HEK293 (cell line): ENCODE results near the gene CASP10.

ENCODE experiments used
- CTCF ChIA-PET: fragments of 350-600 bp; formaldehyde crosslinking; extraction: SDS; loops from one replicate; lab custom pipeline; 2021; ENCODE audit warnings: antibody characterized with exemption; lab: Yijun Ruan, JAX
- POLR2A ChIA-PET: fragments of 300-600 bp; formaldehyde crosslinking; extraction: SDS; loops from one replicate; lab custom pipeline; 2020; ENCODE audit warnings: antibody characterized with exemption, inconsistent platforms; lab: Yijun Ruan, JAX
- H3K27ac ChIP-seq: fragments of 200-500 bp; sonication (Bioruptor generic); 2 replicates; pipeline ENCODE4 v1.5.1; 2014; ENCODE audit warnings: low read depth, low read length, control low read depth, inconsistent platforms; ENCODE audit errors: extremely low read depth
- H3K36me3 ChIP-seq, 2 experiments: fragments of 200-500 bp in 1 of 2; sonication (Bioruptor generic) in 1 of 2; 1 replicate in 1 of 2; 2 replicates in 1 of 2; pipeline ENCODE4 v1.5.1; 2014 to 2017; ENCODE audit warnings: inconsistent platforms in 2 of 2, low read length in 2 of 2; ENCODE audit not compliant: control insufficient read depth in 2 of 2, insufficient read depth in 1 of 2
- H3K4me1 ChIP-seq: fragments of 200-500 bp; sonication (Bioruptor generic); 2 replicates; pipeline ENCODE4 v1.5.1; 2014; ENCODE audit warnings: mild to moderate bottlenecking, low read length, inconsistent platforms; ENCODE audit not compliant: control insufficient read depth, insufficient read depth
- H3K4me3 ChIP-seq: 2 replicates; pipeline ENCODE4 v1.5.1; 2011; ENCODE audit warnings: low read depth, mild to moderate bottlenecking, control low read depth, low read length, moderate library complexity
- H3K9me3 ChIP-seq: fragments of 200-500 bp; sonication (Bioruptor generic); 2 replicates; pipeline ENCODE4 v1.5.1; 2014; ENCODE audit warnings: low read depth, low read length, inconsistent platforms; ENCODE audit not compliant: control insufficient read depth, insufficient read depth
- ATF2 ChIP-seq: fragments of 450-650 bp; formaldehyde crosslinking; IDR thresholded peaks from 2 replicates; pipeline ENCODE4 v1.5.1; 2016; ENCODE audit warnings: missing biosample characterization, missing genetic modification characterization, low read depth
- BCL11B ChIP-seq: fragments of 450-650 bp; formaldehyde crosslinking; IDR thresholded peaks from 2 replicates; pipeline ENCODE4 v1.5.1; 2016; ENCODE audit warnings: low read depth, missing biosample characterization, missing genetic modification characterization
- GFI1B ChIP-seq: fragments of 450-650 bp; formaldehyde crosslinking; IDR thresholded peaks from 2 replicates; pipeline ENCODE4 v1.5.1; 2016; ENCODE audit warnings: missing biosample characterization, missing genetic modification characterization
- GLIS1 ChIP-seq: fragments of 450-650 bp; formaldehyde crosslinking; IDR thresholded peaks from 2 replicates; pipeline ENCODE4 v1.5.1; 2016; ENCODE audit warnings: missing biosample characterization, missing genetic modification characterization
- HOXA7 ChIP-seq: sonication (generic); formaldehyde crosslinking; IDR thresholded peaks from 2 replicates; pipeline ENCODE4 v1.8.1; 2022; ENCODE audit warnings: missing genetic modification reagents, borderline replicate concordance
- KLF10 ChIP-seq: fragments of 450-650 bp; IDR thresholded peaks from 2 replicates; pipeline ENCODE4 v1.5.1; 2018; ENCODE audit warnings: missing biosample characterization, mild to moderate bottlenecking, missing genetic modification characterization
- KLF7 ChIP-seq: fragments of 450-650 bp; formaldehyde crosslinking; IDR thresholded peaks from 2 replicates; pipeline ENCODE4 v1.5.1; 2016; ENCODE audit warnings: missing biosample characterization, missing genetic modification characterization, borderline replicate concordance
- SETDB1 ChIP-seq: IDR thresholded peaks from one replicate; pipeline ENCODE4 v1.6.1; 2017; ENCODE audit warnings: mild to moderate bottlenecking, low read length, moderate library complexity, mixed read lengths; ENCODE audit not compliant: insufficient read length
- WT1 ChIP-seq: fragments of 450-650 bp; formaldehyde crosslinking; IDR thresholded peaks from 2 replicates; pipeline ENCODE4 v1.5.1; 2016; ENCODE audit warnings: missing biosample characterization, missing genetic modification characterization
- ZNF155 ChIP-seq: fragments of 450-650 bp; formaldehyde crosslinking; IDR thresholded peaks from 2 replicates; pipeline ENCODE4 v1.5.1; 2016; ENCODE audit warnings: missing biosample characterization, missing genetic modification characterization
- ZNF394 ChIP-seq: fragments of 450-650 bp; formaldehyde crosslinking; IDR thresholded peaks from 2 replicates; pipeline ENCODE4 v1.5.1; 2016; ENCODE audit warnings: missing biosample characterization, missing genetic modification characterization, mild to moderate bottlenecking, moderate library complexity, borderline replicate concordance
- ZNF433 ChIP-seq: fragments of 450-650 bp; formaldehyde crosslinking; IDR thresholded peaks from 2 replicates; pipeline ENCODE4 v1.5.1; 2016; ENCODE audit warnings: missing biosample characterization, missing genetic modification characterization, low read depth
- ZNF596 ChIP-seq: fragments of 450-650 bp; IDR thresholded peaks from 2 replicates; pipeline ENCODE4 v1.5.0; 2018; ENCODE audit warnings: missing biosample characterization, mild to moderate bottlenecking, missing genetic modification characterization, moderate library complexity
- ZNF600 ChIP-seq: fragments of 450-650 bp; formaldehyde crosslinking; IDR thresholded peaks from 2 replicates; pipeline ENCODE4 v1.5.1; 2016; ENCODE audit warnings: missing biosample characterization, missing genetic modification characterization
- ZNF621 ChIP-seq: fragments of 450-650 bp; formaldehyde crosslinking; IDR thresholded peaks from 2 replicates; pipeline ENCODE4 v1.5.1; 2017; ENCODE audit warnings: missing biosample characterization, missing genetic modification characterization
- ZNF623 ChIP-seq: fragments of 450-650 bp; formaldehyde crosslinking; IDR thresholded peaks from 2 replicates; pipeline ENCODE4 v1.5.1; 2016; ENCODE audit warnings: missing biosample characterization, missing genetic modification characterization
- ZNF664 ChIP-seq: fragments of 450-650 bp; formaldehyde crosslinking; IDR thresholded peaks from 2 replicates; pipeline ENCODE4 v1.5.1; 2016; ENCODE audit warnings: missing biosample characterization, missing genetic modification characterization
- ZXDB ChIP-seq: fragments of 450-650 bp; formaldehyde crosslinking; IDR thresholded peaks from 2 replicates; pipeline ENCODE4 v1.5.1; 2016; ENCODE audit warnings: missing biosample characterization, missing genetic modification characterization
- TF ChIP-seq, protein P1 (sequence below): fragments of 450-650 bp; formaldehyde crosslinking; conservative IDR thresholded peaks from 2 replicates; pipeline ENCODE4 v1.5.1; 2016; ENCODE audit warnings: low read depth, missing biosample characterization, missing genetic modification characterization
- TF ChIP-seq, protein P2 (sequence below): fragments of 450-650 bp; formaldehyde crosslinking; IDR thresholded peaks from 2 replicates; pipeline ENCODE4 v1.5.1; 2016; ENCODE audit warnings: missing biosample characterization, missing genetic modification characterization

The CASP10 gene

DNA sequence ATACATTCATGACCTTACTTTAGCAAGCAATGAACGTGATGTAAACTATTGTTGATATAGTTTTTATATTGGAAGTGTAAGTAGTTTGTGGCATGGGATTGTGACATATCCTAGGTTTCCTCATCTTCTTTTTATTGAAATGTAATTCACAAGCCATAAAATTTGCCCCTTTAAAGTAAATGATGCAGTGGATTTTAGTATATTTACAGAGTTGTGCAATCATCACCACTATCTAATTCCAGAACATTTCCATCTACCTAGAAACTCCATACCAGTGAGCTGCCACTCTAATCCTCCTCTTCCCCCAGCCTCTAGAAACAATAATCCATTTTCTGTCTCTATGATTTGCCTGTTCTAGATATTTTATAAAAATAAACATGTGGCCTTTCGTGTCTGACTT is 10.7 kb upstream of the CASP10 start:
- H3K36me3 ChIP-seq = peaks cover 0 to under 1% of the 10 kb centered on the region in 2 experiments; a peak in 1 of 3 replicates
- ChIA-PET CTCF (interaction anchor here (0.7 to 1.8 kb wide), 2 partner anchors 60 to 317 kb away, joined by 3 to 6 read pairs; no protein-coding TSS in a partner anchor), POLR2A (no interaction called here)
- H3K9me3 ChIP-seq = no peaks in the 10 kb centered on the region
- H3K27ac ChIP-seq = no peak overlapping the region
- no peaks in the 10 kb centered on the region for H3K4me1 ChIP-seq
- TF ChIP-seq KLF10 (no peak), SETDB1 (no peak), ZNF596 (tag by site-specific recombination) (no peak), GFI1B (no peak), ZNF155 (tag by site-specific recombination) (no peak), ZXDB (tag by site-specific recombination) (no peak), BCL11B (tag by site-specific recombination) (no peak), ZNF621 (no peak), WT1 (no peak), GLIS1 (no peak), HOXA7 (CRISPR knock-in tag) (no peak), ZNF664 (tag by site-specific recombination) (no peak), ZNF623 (no peak), ATF2 (tag by site-specific recombination) (no peak), ZNF394 (no peak)
- TF ChIP-seq, protein P1, sequence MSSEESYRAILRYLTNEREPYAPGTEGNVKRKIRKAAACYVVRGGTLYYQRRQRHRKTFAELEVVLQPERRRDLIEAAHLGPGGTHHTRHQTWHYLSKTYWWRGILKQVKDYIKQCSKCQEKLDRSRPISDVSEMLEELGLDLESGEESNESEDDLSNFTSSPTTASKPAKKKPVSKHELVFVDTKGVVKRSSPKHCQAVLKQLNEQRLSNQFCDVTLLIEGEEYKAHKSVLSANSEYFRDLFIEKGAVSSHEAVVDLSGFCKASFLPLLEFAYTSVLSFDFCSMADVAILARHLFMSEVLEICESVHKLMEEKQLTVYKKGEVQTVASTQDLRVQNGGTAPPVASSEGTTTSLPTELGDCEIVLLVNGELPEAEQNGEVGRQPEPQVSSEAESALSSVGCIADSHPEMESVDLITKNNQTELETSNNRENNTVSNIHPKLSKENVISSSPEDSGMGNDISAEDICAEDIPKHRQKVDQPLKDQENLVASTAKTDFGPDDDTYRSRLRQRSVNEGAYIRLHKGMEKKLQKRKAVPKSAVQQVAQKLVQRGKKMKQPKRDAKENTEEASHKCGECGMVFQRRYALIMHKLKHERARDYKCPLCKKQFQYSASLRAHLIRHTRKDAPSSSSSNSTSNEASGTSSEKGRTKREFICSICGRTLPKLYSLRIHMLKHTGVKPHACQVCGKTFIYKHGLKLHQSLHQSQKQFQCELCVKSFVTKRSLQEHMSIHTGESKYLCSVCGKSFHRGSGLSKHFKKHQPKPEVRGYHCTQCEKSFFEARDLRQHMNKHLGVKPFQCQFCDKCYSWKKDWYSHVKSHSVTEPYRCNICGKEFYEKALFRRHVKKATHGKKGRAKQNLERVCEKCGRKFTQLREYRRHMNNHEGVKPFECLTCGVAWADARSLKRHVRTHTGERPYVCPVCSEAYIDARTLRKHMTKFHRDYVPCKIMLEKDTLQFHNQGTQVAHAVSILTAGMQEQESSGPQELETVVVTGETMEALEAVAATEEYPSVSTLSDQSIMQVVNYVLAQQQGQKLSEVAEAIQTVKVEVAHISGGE (tag by site-specific recombination) = no peak
- no peak overlapping the region for H3K4me3 ChIP-seq

DNA sequence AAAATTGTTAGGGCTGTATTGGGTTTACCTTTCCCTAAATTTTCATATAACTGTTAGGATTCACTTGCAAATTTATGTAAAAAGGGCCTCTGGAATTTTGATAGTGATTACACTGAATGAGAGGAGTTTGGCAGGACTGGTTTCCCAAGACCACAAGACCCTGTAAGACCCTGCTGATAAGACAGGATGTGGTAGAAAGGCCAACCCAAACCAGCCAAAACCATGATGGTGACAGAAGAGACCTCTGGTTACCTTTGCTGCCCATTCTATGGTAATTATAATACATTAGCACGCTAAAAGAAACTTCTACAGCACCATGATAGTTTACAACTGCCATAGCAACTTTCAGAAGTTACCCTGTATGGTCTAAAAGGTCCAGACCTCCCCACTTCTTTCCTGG is 8.3 kb upstream of the CASP10 start:
- no peak overlapping the region for H3K4me3 ChIP-seq
- no peak overlapping the region for H3K27ac ChIP-seq
- TF ChIP-seq KLF7 (tag by site-specific recombination) (no peak), ZNF433 (tag by site-specific recombination) (no peak), ZNF600 (tag by site-specific recombination) (no peak)
- TF ChIP-seq, protein P2, sequence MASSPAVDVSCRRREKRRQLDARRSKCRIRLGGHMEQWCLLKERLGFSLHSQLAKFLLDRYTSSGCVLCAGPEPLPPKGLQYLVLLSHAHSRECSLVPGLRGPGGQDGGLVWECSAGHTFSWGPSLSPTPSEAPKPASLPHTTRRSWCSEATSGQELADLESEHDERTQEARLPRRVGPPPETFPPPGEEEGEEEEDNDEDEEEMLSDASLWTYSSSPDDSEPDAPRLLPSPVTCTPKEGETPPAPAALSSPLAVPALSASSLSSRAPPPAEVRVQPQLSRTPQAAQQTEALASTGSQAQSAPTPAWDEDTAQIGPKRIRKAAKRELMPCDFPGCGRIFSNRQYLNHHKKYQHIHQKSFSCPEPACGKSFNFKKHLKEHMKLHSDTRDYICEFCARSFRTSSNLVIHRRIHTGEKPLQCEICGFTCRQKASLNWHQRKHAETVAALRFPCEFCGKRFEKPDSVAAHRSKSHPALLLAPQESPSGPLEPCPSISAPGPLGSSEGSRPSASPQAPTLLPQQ (tag by site-specific recombination) = no peak
- TF ChIP-seq, all 188 proteins: peak for 0
- ChIA-PET CTCF (interaction anchor here (1.1 to 1.5 kb wide), 2 partner anchors 16 to 58 kb away, joined by 5 read pairs; no protein-coding TSS in a partner anchor), POLR2A (no interaction called here)
- Histone ChIP-seq H3K36me3 (no peaks in the 10 kb centered on the region), H3K4me1 (no peaks in the 10 kb centered on the region), H3K9me3 (no peaks in the 10 kb centered on the region)
